ENCODE measurements around the gene SPACA7.

The SPACA7 gene

DNA sequence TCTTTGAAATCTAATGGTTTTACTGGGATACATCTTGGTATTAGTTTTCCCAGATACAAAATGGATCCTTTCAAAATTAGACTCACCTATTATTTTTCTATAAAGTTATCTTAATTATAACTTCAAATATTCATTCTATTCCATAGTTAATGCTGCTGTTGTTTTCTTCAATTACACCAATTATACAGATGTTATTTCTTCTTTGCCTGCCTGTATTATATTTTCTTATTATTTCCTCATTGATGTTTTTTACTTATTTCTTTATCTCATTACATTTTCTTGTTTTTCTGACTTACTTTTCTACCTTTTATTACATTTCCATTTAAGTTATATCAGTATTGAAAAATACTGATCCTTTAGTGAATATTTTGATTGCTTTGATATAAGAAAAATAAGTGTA is 40.9 kb downstream of the SPACA7 start:
- no peak for TF ChIP-seq FOXP2 (optimal IDR thresholded peaks at IDR 0.05; ENCODE audit: borderline replicate concordance, extremely low read depth, extremely low read length, insufficient read depth)
- no peak for TF ChIP-seq POLR2AphosphoS5 (IDR thresholded peaks at IDR 0.05; ENCODE audit: low read depth, low read length)
- TF ChIP-seq, protein P1, sequence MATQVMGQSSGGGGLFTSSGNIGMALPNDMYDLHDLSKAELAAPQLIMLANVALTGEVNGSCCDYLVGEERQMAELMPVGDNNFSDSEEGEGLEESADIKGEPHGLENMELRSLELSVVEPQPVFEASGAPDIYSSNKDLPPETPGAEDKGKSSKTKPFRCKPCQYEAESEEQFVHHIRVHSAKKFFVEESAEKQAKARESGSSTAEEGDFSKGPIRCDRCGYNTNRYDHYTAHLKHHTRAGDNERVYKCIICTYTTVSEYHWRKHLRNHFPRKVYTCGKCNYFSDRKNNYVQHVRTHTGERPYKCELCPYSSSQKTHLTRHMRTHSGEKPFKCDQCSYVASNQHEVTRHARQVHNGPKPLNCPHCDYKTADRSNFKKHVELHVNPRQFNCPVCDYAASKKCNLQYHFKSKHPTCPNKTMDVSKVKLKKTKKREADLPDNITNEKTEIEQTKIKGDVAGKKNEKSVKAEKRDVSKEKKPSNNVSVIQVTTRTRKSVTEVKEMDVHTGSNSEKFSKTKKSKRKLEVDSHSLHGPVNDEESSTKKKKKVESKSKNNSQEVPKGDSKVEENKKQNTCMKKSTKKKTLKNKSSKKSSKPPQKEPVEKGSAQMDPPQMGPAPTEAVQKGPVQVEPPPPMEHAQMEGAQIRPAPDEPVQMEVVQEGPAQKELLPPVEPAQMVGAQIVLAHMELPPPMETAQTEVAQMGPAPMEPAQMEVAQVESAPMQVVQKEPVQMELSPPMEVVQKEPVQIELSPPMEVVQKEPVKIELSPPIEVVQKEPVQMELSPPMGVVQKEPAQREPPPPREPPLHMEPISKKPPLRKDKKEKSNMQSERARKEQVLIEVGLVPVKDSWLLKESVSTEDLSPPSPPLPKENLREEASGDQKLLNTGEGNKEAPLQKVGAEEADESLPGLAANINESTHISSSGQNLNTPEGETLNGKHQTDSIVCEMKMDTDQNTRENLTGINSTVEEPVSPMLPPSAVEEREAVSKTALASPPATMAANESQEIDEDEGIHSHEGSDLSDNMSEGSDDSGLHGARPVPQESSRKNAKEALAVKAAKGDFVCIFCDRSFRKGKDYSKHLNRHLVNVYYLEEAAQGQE (IDR thresholded peaks at IDR 0.05; ENCODE audit: insufficient read depth in 1 of 2, low read depth in 2 of 2, low read length in 2 of 2), result no peak
- TF ChIP-seq TAF1 (IDR thresholded peaks at IDR 0.05; ENCODE audit: borderline replicate concordance, insufficient read depth, low read length), result no peak
- TF ChIP-seq SIN3A (IDR thresholded peaks at IDR 0.05; ENCODE audit: borderline replicate concordance, insufficient read depth, low read length), result no peak

DNA sequence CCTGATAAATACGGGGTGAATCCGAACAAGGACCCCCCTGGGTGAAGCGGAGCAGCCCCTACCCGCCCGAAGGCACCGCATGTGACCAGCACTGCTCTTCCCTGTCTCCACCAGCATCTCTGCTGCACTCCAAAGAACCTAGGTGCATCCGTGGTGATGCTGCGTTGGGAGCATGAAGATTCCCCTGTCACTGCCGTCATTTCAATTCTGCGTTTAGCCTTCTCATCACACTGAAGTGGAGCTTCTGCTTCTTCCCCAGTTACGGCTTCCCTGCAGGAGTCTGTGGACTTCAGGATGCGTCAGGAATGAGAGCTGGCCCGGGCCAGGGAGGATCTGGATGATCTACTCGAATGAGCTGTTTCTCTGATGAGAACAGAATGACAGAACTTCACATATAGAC is 47.9 kb downstream of the SPACA7 start:
- no peak for TF ChIP-seq POLR2AphosphoS5 (IDR thresholded peaks at IDR 0.05; ENCODE audit: low read depth, low read length)
- TF ChIP-seq, protein P1 (IDR thresholded peaks at IDR 0.05; ENCODE audit: insufficient read depth in 1 of 2, low read depth in 2 of 2, low read length in 2 of 2), result no peak
- no peak for TF ChIP-seq FOXP2 (optimal IDR thresholded peaks at IDR 0.05; ENCODE audit: borderline replicate concordance, extremely low read depth, extremely low read length, insufficient read depth)
- no peak for TF ChIP-seq SIN3A (IDR thresholded peaks at IDR 0.05; ENCODE audit: borderline replicate concordance, insufficient read depth, low read length)
- TF ChIP-seq TAF1 (IDR thresholded peaks at IDR 0.05; ENCODE audit: borderline replicate concordance, insufficient read depth, low read length), result no peak

DNA sequence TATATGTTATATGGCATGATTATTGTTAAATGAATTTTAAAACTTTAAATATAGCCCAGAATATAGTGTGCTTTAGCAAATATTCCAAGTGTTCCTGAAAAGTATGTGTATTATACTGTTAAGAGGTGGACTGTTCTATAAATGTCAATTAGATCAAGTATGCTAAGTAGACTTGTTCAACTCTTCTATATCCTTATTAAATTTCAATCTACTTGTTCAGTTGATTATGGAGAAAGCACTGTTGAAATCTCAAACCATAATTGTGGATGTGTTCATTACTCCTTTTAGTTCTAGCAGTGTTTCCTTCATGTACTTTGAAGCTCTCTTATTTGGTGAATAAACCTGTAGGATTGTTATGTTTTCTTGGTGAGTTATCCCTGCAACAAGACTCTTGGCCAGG is 52.5 kb downstream of the SPACA7 start:
- TF ChIP-seq TAF1 (IDR thresholded peaks at IDR 0.05; ENCODE audit: borderline replicate concordance, insufficient read depth, low read length) (no peak), FOXP2 (optimal IDR thresholded peaks at IDR 0.05; ENCODE audit: borderline replicate concordance, extremely low read depth, extremely low read length, insufficient read depth) (no peak), POLR2AphosphoS5 (IDR thresholded peaks at IDR 0.05; ENCODE audit: low read depth, low read length) (no peak), SIN3A (IDR thresholded peaks at IDR 0.05; ENCODE audit: borderline replicate concordance, insufficient read depth, low read length) (no peak)
- TF ChIP-seq, protein P1 (IDR thresholded peaks at IDR 0.05; ENCODE audit: insufficient read depth in 1 of 2, low read depth in 2 of 2, low read length in 2 of 2), result no peak

DNA sequence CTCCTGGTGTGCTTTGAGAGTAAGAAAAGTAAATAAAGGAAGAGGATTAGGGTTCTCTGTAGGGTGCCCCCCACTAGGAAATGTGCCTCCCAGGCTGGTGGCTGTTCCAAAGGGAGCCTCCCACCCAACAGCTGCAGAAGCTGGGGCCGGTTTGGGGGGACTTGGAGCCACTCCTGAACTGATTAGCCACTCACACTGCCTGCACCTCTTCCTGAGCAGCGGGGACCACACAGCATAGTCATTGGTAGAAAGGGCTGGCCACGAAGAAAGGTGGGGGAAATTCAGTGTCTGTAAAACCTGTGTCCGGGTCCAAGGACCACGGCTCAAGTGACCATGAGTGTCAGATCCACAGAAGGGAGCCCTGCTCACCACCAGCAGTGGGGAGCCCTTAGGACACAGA is 55.6 kb downstream of the SPACA7 start:
- TF ChIP-seq TAF1 (IDR thresholded peaks at IDR 0.05; ENCODE audit: borderline replicate concordance, insufficient read depth, low read length) (no peak), SIN3A (IDR thresholded peaks at IDR 0.05; ENCODE audit: borderline replicate concordance, insufficient read depth, low read length) (no peak), POLR2AphosphoS5 (IDR thresholded peaks at IDR 0.05; ENCODE audit: low read depth, low read length) (no peak), FOXP2 (optimal IDR thresholded peaks at IDR 0.05; ENCODE audit: borderline replicate concordance, extremely low read depth, extremely low read length, insufficient read depth) (no peak)
- TF ChIP-seq, protein P1 (IDR thresholded peaks at IDR 0.05; ENCODE audit: insufficient read depth in 1 of 2, low read depth in 2 of 2, low read length in 2 of 2), result no peak

DNA sequence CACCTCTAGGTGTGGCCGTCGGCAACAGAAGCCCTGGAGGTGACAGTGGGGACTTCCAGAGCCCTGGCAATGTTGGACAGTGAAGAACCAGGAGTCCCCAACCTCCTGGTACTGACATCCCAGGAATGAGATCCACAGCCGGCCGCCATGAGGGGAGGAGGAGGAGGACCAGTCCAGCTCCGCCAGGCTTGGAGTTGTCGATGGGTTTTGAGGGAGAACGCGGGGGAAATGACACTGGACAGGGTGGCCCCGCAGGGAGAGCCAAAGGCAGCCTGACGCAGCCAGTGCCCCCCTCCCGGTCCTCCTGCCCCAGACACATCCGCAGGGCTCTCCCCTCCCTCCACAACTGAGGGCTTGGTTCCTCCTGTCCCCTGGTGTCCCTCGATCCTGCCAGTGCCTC is 57.9 kb downstream of the SPACA7 start:
- TF ChIP-seq SIN3A (IDR thresholded peaks at IDR 0.05; ENCODE audit: borderline replicate concordance, insufficient read depth, low read length) (no peak), TAF1 (IDR thresholded peaks at IDR 0.05; ENCODE audit: borderline replicate concordance, insufficient read depth, low read length) (no peak), POLR2AphosphoS5 (IDR thresholded peaks at IDR 0.05; ENCODE audit: low read depth, low read length) (no peak), FOXP2 (optimal IDR thresholded peaks at IDR 0.05; ENCODE audit: borderline replicate concordance, extremely low read depth, extremely low read length, insufficient read depth) (no peak)
- TF ChIP-seq, protein P1 (IDR thresholded peaks at IDR 0.05; ENCODE audit: insufficient read depth in 1 of 2, low read depth in 2 of 2, low read length in 2 of 2), result no peak

Measured in PFSK-1 (cell line).